HEK293 (cell line): ENCODE measurements around the gene KLHL29.

ENCODE experiments used
- CTCF ChIA-PET: fragments of 350-600 bp; formaldehyde crosslinking; extraction: SDS; loops from one replicate; lab custom pipeline; 2021; ENCODE audit warnings: antibody characterized with exemption; lab: Yijun Ruan, JAX
- POLR2A ChIA-PET: fragments of 300-600 bp; formaldehyde crosslinking; extraction: SDS; loops from one replicate; lab custom pipeline; 2020; ENCODE audit warnings: antibody characterized with exemption, inconsistent platforms; lab: Yijun Ruan, JAX
- H3K27ac ChIP-seq: fragments of 200-500 bp; sonication (Bioruptor generic); 2 replicates; pipeline ENCODE4 v1.5.1; 2014; ENCODE audit warnings: low read depth, low read length, control low read depth, inconsistent platforms; ENCODE audit errors: extremely low read depth
- H3K36me3 ChIP-seq, 2 experiments: fragments of 200-500 bp in 1 of 2; sonication (Bioruptor generic) in 1 of 2; 1 replicate in 1 of 2; 2 replicates in 1 of 2; pipeline ENCODE4 v1.5.1; 2014 to 2017; ENCODE audit warnings: inconsistent platforms in 2 of 2, low read length in 2 of 2; ENCODE audit not compliant: control insufficient read depth in 2 of 2, insufficient read depth in 1 of 2
- H3K4me1 ChIP-seq: fragments of 200-500 bp; sonication (Bioruptor generic); 2 replicates; pipeline ENCODE4 v1.5.1; 2014; ENCODE audit warnings: mild to moderate bottlenecking, low read length, inconsistent platforms; ENCODE audit not compliant: control insufficient read depth, insufficient read depth
- H3K4me3 ChIP-seq: 2 replicates; pipeline ENCODE4 v1.5.1; 2011; ENCODE audit warnings: low read depth, mild to moderate bottlenecking, control low read depth, low read length, moderate library complexity
- H3K9me3 ChIP-seq: fragments of 200-500 bp; sonication (Bioruptor generic); 2 replicates; pipeline ENCODE4 v1.5.1; 2014; ENCODE audit warnings: low read depth, low read length, inconsistent platforms; ENCODE audit not compliant: control insufficient read depth, insufficient read depth
- EGR2 ChIP-seq: fragments of 450-650 bp; formaldehyde crosslinking; IDR thresholded peaks from 2 replicates; pipeline ENCODE4 v1.5.1; 2016; ENCODE audit warnings: low read depth, missing biosample characterization, missing genetic modification characterization
- GLIS1 ChIP-seq: fragments of 450-650 bp; formaldehyde crosslinking; IDR thresholded peaks from 2 replicates; pipeline ENCODE4 v1.5.1; 2016; ENCODE audit warnings: missing biosample characterization, missing genetic modification characterization
- SCRT1 ChIP-seq: fragments of 450-650 bp; formaldehyde crosslinking; IDR thresholded peaks from 2 replicates; pipeline ENCODE4 v1.5.1; 2016; ENCODE audit warnings: missing biosample characterization, missing genetic modification characterization, borderline replicate concordance
- ZEB2 ChIP-seq: fragments of 450-650 bp; formaldehyde crosslinking; IDR thresholded peaks from 2 replicates; pipeline ENCODE4 v1.5.1; 2016; ENCODE audit warnings: missing biosample characterization, missing genetic modification characterization
- ZFHX2 ChIP-seq: fragments of 450-650 bp; formaldehyde crosslinking; conservative IDR thresholded peaks from 2 replicates; pipeline ENCODE4 v1.5.1; 2016; ENCODE audit warnings: missing biosample characterization, missing genetic modification characterization
- ZFP41 ChIP-seq: fragments of 450-650 bp; formaldehyde crosslinking; IDR thresholded peaks from 2 replicates; pipeline ENCODE4 v1.5.1; 2016; ENCODE audit warnings: missing biosample characterization, missing genetic modification characterization, borderline replicate concordance
- ZNF140 ChIP-seq: fragments of 450-650 bp; formaldehyde crosslinking; IDR thresholded peaks from 2 replicates; pipeline ENCODE4 v1.5.1; 2016; ENCODE audit warnings: missing biosample characterization, missing genetic modification characterization
- ZNF274 ChIP-seq, 2 experiments: fragments of 200-500 bp in 1 of 2; fragments of 450-650 bp in 1 of 2; sonication (Bioruptor generic) in 1 of 2; formaldehyde crosslinking in 1 of 2; IDR thresholded peaks; 2 replicates each; pipeline versions ENCODE4 v1.5.1 to v1.6.1; 2014 to 2016; ENCODE audit warnings: borderline replicate concordance in 1 of 2, inconsistent platforms in 1 of 2, low read length in 1 of 2, missing biosample characterization in 1 of 2, missing genetic modification characterization in 1 of 2
- ZNF510 ChIP-seq: fragments of 450-650 bp; formaldehyde crosslinking; IDR thresholded peaks from 2 replicates; pipeline ENCODE4 v1.5.1; 2018; ENCODE audit warnings: mild to moderate bottlenecking, missing genetic modification characterization, missing biosample characterization; ENCODE audit not compliant: insufficient replicate concordance
- ZNF654 ChIP-seq: fragments of 450-650 bp; formaldehyde crosslinking; IDR thresholded peaks from 2 replicates; pipeline ENCODE4 v1.5.1; 2016; ENCODE audit warnings: low read depth, missing biosample characterization, missing genetic modification characterization
- ZNF768 ChIP-seq: fragments of 450-650 bp; formaldehyde crosslinking; IDR thresholded peaks from 2 replicates; pipeline ENCODE4 v1.5.1; 2018; ENCODE audit warnings: missing biosample characterization, mild to moderate bottlenecking, missing genetic modification characterization
- TF ChIP-seq, protein P1 (sequence below): fragments of 450-650 bp; formaldehyde crosslinking; IDR thresholded peaks from 2 replicates; pipeline ENCODE4 v1.5.1; 2016; ENCODE audit warnings: missing biosample characterization, missing genetic modification characterization
- TF ChIP-seq, protein P2 (sequence below): fragments of 450-650 bp; formaldehyde crosslinking; IDR thresholded peaks from 2 replicates; pipeline ENCODE4 v1.5.1; 2017; ENCODE audit warnings: missing biosample characterization, missing genetic modification characterization

KLHL29 gene

DNA sequence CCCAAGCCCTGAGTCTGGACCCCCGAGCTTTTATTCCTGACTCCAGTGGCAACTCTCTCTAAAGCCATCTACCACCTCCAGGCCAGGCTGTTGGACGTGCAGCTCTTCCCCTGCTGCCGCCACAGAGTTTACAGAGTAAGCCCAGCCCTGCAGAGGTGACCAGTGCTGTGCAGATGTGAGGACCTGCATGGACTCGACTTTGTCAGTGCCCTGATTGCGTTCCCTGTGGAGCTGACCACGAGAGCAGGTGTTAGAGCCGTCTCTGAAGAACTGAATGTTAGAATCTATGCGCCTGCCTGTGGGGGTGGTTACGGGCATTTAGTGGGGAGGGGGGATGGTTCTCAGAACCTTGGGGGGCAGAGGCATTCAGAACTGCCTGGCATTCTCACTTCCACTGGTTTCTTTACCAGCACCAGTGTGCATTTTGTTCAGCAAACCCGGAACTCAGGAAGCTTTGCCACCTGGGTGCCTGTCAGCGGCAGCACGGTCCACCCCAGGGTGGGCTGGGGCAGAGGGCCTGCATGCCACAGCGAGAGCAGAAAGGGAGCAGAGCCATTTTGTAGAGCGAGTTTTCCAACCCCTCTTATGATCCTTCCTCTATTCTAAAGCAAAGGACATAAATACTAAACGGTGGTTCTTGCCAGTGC is 137.9 kb downstream of the KLHL29 start (continued):
- no peak for TF ChIP-seq ZFP41
- no peak for TF ChIP-seq SCRT1 (tag by site-specific recombination)
- no peak for TF ChIP-seq ZNF654 (tag by site-specific recombination)
- no peak for TF ChIP-seq ZNF510 (tag by site-specific recombination)

DNA sequence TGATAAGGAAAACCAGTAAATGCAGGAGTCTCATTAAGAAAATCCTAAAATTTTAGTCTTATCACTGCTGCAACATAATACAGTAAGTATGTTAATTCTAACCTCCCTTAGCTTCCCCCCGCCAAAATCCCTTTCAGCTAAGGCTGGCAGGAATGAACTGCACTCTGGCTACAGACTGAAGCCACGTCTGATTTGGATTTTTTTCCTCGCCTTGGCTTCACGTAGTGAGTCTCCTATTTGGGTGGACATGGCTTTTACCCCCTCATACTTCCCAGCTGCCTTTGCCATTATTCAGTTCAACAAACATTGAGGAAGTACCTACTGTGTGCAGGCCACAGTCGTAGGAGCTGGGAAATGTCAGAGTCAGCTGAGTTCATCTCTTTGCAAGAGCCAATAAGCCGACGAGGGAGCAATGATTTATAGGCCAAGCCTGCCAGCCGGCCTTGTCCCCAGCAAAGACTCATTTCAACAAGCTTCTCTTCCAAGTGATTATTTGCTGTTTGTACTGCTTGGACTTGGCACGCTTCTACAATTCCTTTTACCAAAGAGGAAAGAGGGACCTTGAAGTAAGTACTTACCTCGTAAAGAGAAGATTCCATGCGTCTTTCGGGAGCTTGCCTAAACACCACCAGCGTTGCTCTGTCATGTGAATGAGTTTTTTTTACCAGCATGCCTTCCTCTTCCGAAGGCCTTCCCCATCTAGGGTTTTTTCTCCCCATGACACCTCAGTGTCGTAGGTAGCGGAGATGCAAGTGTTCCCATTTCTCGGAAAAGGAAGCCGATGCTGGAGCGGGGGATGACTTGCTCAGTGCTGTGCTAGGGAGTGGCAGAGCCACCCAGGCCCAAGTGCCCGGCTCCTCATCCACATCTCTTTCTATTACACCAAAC is 138.6 kb downstream of the KLHL29 start:
- no peak overlapping the region for H3K4me3 ChIP-seq
- TF ChIP-seq ZNF768 (tag by site-specific recombination) (no peak), ZNF274 (IDR thresholded peaks at IDR 0.05; ENCODE audit: low read length) (no peak), ZNF274 (tag by site-specific recombination; IDR thresholded peaks at IDR 0.05; ENCODE audit: borderline replicate concordance) (no peak), GLIS1 (tag by site-specific recombination) (peak; percentile 66), ZEB2 (tag by site-specific recombination) (no peak)
- TF ChIP-seq, protein P1, sequence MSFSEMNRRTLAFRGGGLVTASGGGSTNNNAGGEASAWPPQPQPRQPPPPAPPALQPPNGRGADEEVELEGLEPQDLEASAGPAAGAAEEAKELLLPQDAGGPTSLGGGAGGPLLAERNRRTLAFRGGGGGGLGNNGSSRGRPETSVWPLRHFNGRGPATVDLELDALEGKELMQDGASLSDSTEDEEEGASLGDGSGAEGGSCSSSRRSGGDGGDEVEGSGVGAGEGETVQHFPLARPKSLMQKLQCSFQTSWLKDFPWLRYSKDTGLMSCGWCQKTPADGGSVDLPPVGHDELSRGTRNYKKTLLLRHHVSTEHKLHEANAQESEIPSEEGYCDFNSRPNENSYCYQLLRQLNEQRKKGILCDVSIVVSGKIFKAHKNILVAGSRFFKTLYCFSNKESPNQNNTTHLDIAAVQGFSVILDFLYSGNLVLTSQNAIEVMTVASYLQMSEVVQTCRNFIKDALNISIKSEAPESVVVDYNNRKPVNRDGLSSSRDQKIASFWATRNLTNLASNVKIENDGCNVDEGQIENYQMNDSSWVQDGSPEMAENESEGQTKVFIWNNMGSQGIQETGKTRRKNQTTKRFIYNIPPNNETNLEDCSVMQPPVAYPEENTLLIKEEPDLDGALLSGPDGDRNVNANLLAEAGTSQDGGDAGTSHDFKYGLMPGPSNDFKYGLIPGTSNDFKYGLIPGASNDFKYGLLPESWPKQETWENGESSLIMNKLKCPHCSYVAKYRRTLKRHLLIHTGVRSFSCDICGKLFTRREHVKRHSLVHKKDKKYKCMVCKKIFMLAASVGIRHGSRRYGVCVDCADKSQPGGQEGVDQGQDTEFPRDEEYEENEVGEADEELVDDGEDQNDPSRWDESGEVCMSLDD (tag by site-specific recombination) = no peak
- TF ChIP-seq, protein P2, sequence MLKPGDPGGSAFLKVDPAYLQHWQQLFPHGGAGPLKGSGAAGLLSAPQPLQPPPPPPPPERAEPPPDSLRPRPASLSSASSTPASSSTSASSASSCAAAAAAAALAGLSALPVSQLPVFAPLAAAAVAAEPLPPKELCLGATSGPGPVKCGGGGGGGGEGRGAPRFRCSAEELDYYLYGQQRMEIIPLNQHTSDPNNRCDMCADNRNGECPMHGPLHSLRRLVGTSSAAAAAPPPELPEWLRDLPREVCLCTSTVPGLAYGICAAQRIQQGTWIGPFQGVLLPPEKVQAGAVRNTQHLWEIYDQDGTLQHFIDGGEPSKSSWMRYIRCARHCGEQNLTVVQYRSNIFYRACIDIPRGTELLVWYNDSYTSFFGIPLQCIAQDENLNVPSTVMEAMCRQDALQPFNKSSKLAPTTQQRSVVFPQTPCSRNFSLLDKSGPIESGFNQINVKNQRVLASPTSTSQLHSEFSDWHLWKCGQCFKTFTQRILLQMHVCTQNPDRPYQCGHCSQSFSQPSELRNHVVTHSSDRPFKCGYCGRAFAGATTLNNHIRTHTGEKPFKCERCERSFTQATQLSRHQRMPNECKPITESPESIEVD (tag by site-specific recombination) = peak; percentile 41
- TF ChIP-seq, all 188 proteins: peak for 2
- CTCF ChIA-PET = no interaction called here
- no peaks in the 10 kb centered on the region for H3K36me3 ChIP-seq
- POLR2A ChIA-PET = no interaction called here
- no peak overlapping the region; the same call in 1 of the 2 replicates for H3K27ac ChIP-seq
- H3K4me1 ChIP-seq = peaks cover 14% of the 10 kb centered on the region
- H3K9me3 ChIP-seq = no peaks in the 10 kb centered on the region

DNA sequence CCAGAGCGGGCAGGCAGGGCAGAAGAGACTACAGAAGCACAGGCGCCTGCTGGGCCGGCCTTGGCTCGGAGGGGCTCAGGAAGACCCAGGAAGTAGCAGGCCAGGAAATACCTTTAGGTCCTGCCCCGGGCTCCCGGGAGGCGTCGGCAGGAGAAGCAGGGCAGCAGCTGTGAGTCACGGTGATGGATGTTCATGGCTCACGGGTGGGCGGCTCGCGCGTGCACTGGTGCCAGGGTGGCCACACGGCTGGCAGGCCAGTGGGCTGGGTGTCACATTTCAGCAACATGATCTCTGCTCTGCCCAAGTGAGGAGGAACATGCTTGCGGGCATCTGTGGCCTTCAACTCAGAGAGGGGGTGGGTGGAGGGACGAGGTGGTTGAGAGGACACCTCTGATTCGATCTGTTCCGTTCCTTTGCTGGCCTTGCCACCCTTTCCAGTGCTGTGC is 139.3 kb downstream of the KLHL29 start:
- POLR2A ChIA-PET = no interaction called here
- TF ChIP-seq ZNF140 (tag by site-specific recombination) = no peak
- peak; percentile 90 for TF ChIP-seq ZFHX2 (tag by site-specific recombination)
- peak; percentile 64 for TF ChIP-seq EGR2
- Histone ChIP-seq H3K27ac (no peak overlapping the region; the same call in 1 of the 2 replicates), H3K4me3 (no peak overlapping the region), H3K9me3 (no peaks in the 10 kb centered on the region), H3K4me1 (peaks cover 14% of the 10 kb centered on the region), H3K36me3 (no peaks in the 10 kb centered on the region)
- CTCF ChIA-PET = no interaction called here
